NT2/D1 (cell line): Measurements from ENCODE around the gene PARVA.
A peak's percentile ranks its signal among the peaks of the same experiment; 100 is the strongest.
"Not testable (repeated sequence)": the region's sequence is repeated elsewhere in the genome, so short reads cannot be mapped to it uniquely, and the experiment has no call there.

Source experiments
- DNase-seq: peaks from one replicate; pipeline ENCODE4 v3.0.0-alpha.2; 2011; ENCODE audit warnings: low read depth, low spot score
- H3K27me3 ChIP-seq: 2 replicates; pipeline ENCODE4 v1.6.0; 2011; ENCODE audit warnings: mild to moderate bottlenecking; ENCODE audit not compliant: insufficient read length, insufficient read depth
- H3K36me3 ChIP-seq: 2 replicates; pipeline ENCODE4 v1.6.1; 2011; ENCODE audit warnings: mild to moderate bottlenecking, low read length, mixed read lengths; ENCODE audit not compliant: insufficient read depth, insufficient read length
- H3K4me1 ChIP-seq: 2 replicates; pipeline ENCODE4 v1.5.1; 2011; ENCODE audit not compliant: insufficient read depth, insufficient read length
- H3K4me3 ChIP-seq: 2 replicates; pipeline ENCODE4 v1.5.1; 2011; ENCODE audit warnings: low read depth; ENCODE audit not compliant: insufficient read length
- H3K9ac ChIP-seq: 2 replicates; pipeline ENCODE4 v1.6.0; 2011; ENCODE audit warnings: low read depth; ENCODE audit not compliant: insufficient read length
- H3K9me3 ChIP-seq: 2 replicates; pipeline ENCODE4 v1.5.1; 2011; ENCODE audit warnings: mild to moderate bottlenecking, low read length; ENCODE audit not compliant: insufficient read depth
- SUZ12 ChIP-seq: IDR thresholded peaks from 2 replicates; pipeline ENCODE4 v1.6.1; 2011; ENCODE audit not compliant: insufficient read length, insufficient read depth; ENCODE audit errors: extremely low read depth
- YY1 ChIP-seq: IDR thresholded peaks from 2 replicates; pipeline ENCODE4 v1.6.1; 2011; ENCODE audit not compliant: insufficient read length, insufficient read depth
- ZNF274 ChIP-seq: IDR thresholded peaks from 2 replicates; pipeline ENCODE4 v1.6.1; 2011; ENCODE audit warnings: mild to moderate bottlenecking, low read depth, low read length

The PARVA gene

GRCh38 chr11:12354750-12355545, 22.4 kb upstream of the PARVA start:
- no peak for TF ChIP-seq ZNF274
- no peak for TF ChIP-seq YY1
- no peak for TF ChIP-seq SUZ12
- no peaks in the 10 kb centered on the region for H3K9me3 ChIP-seq
- no peak overlapping the region for H3K4me3 ChIP-seq

GRCh38 chr11:12356944-12357655, 20.3 kb upstream of the PARVA start:
- no peaks in the 10 kb centered on the region for H3K9me3 ChIP-seq
- DNase-seq = peak; percentile 13
- H3K9ac ChIP-seq = no peak overlapping the region
- TF ChIP-seq YY1 (no peak), ZNF274 (no peak), SUZ12 (no peak)
- H3K4me1 ChIP-seq = no peaks in the 10 kb centered on the region
- H3K36me3 ChIP-seq = no peaks in the 10 kb centered on the region
- H3K4me3 ChIP-seq = no peak overlapping the region
- H3K27me3 ChIP-seq = no peaks in the 10 kb centered on the region

More at GRCh38 chr11:12354750-12355545, 22.4 kb upstream of the PARVA start:
- no peak for DNase-seq
- Histone ChIP-seq H3K4me1 (no peaks in the 10 kb centered on the region), H3K9ac (no peak overlapping the region), H3K36me3 (no peaks in the 10 kb centered on the region), H3K27me3 (no peaks in the 10 kb centered on the region)

- H3K27me3 ChIP-seq, H3K9me3 ChIP-seq, H3K9ac ChIP-seq, H3K36me3 ChIP-seq, H3K4me1 ChIP-seq, DNase-seq, H3K4me3 ChIP-seq: not testable (repeated sequence)
Measured at GRCh38 chr11:12357697-12358096, 19.7 kb upstream of the PARVA start.

- Histone ChIP-seq H3K4me3 (no peak overlapping the region), H3K36me3 (no peaks in the 10 kb centered on the region), H3K9me3 (no peaks in the 10 kb centered on the region), H3K4me1 (no peaks in the 10 kb centered on the region), H3K27me3 (no peaks in the 10 kb centered on the region), H3K9ac (no peak overlapping the region)
- DNase-seq = no peak
- no peak for TF ChIP-seq YY1
- no peak for TF ChIP-seq SUZ12
- no peak for TF ChIP-seq ZNF274
Measured at GRCh38 chr11:12358302-12359188, 18.8 kb upstream of the PARVA start.

GRCh38 chr11:12359761-12360160, 17.6 kb upstream of the PARVA start:
- Histone ChIP-seq H3K36me3 (no peaks in the 10 kb centered on the region), H3K4me1 (no peaks in the 10 kb centered on the region), H3K27me3 (no peaks in the 10 kb centered on the region), H3K9me3 (no peaks in the 10 kb centered on the region), H3K9ac (no peak overlapping the region), H3K4me3 (no peak overlapping the region)
- no peak for DNase-seq
- TF ChIP-seq YY1 (no peak), SUZ12 (no peak), ZNF274 (no peak)

- Histone ChIP-seq H3K9ac (no peak overlapping the region), H3K27me3 (no peaks in the 10 kb centered on the region), H3K36me3 (no peaks in the 10 kb centered on the region), H3K9me3 (no peaks in the 10 kb centered on the region), H3K4me3 (no peak overlapping the region), H3K4me1 (no peaks in the 10 kb centered on the region)
- TF ChIP-seq ZNF274 = no peak
- TF ChIP-seq YY1 = no peak
- no peak for TF ChIP-seq SUZ12
- DNase-seq = no peak
Measured at GRCh38 chr11:12361682-12362081, 15.7 kb upstream of the PARVA start.

GRCh38 chr11:12362857-12363256, 14.5 kb upstream of the PARVA start:
- no peak for DNase-seq
- no peaks in the 10 kb centered on the region for H3K4me1 ChIP-seq
- H3K9me3 ChIP-seq = no peaks in the 10 kb centered on the region
- H3K36me3 ChIP-seq = no peaks in the 10 kb centered on the region
- no peak for TF ChIP-seq YY1
- no peak for TF ChIP-seq ZNF274
- TF ChIP-seq SUZ12 = no peak
- no peaks in the 10 kb centered on the region for H3K27me3 ChIP-seq
- H3K9ac ChIP-seq = no peak overlapping the region
- no peak overlapping the region for H3K4me3 ChIP-seq
